Testis (tissue), 2 donors: Measurements from ENCODE around the gene TP53I11.

Source experiments
- CTCF ChIP-seq, 3 experiments: fragments of 450-650 bp in 2 of 3; fragments of 200-600 bp in 1 of 3; sonication (generic) in 1 of 3; IDR thresholded peaks; one replicate each; pipeline ENCODE4 v1.5.1; 2016 to 2019; ENCODE audit warnings: antibody characterized with exemption in 3 of 3, mild to moderate bottlenecking in 2 of 3, moderate library complexity in 1 of 3
- POLR2A ChIP-seq: fragments of 450-650 bp; IDR thresholded peaks from one replicate; pipeline ENCODE4 v1.6.1; 2017; ENCODE audit warnings: antibody characterized with exemption, mild to moderate bottlenecking, moderate library complexity

- TF ChIP-seq CTCF (IDR thresholded peaks at IDR 0.05) (no peak), POLR2A (no peak)
These were observed 10.3 kb downstream of the TP53I11 start for GRCh38 chr11:44940404-44940803.
